ENCODE results near the gene PIK3C3.

Gene PIK3C3

GRCh38 chr18:42038936-42039335 is 83.9 kb downstream of the PIK3C3 start:
- no peak for TF ChIP-seq USF1 (IDR thresholded peaks at IDR 0.05)
- TF ChIP-seq TCF12 (IDR thresholded peaks at IDR 0.05; ENCODE audit: low read depth) = no peak
- no peak for TF ChIP-seq EGR1 (IDR thresholded peaks at IDR 0.05)
- no peak for TF ChIP-seq RAD21 (IDR thresholded peaks at IDR 0.05; ENCODE audit: low read depth)
- TF ChIP-seq CREB1 (IDR thresholded peaks at IDR 0.05; ENCODE audit: low read depth) = no peak
- TF ChIP-seq ZBTB7A (IDR thresholded peaks at IDR 0.05; ENCODE audit: low read depth) = no peak

GRCh38 chr18:42039396-42039795 is 84.4 kb downstream of the PIK3C3 start:
- TF ChIP-seq FOXM1 (IDR thresholded peaks at IDR 0.05; ENCODE audit: borderline replicate concordance, low read depth) (no peak), NFIC (IDR thresholded peaks at IDR 0.05) (no peak), USF1 (IDR thresholded peaks at IDR 0.05) (no peak), EP300 (IDR thresholded peaks at IDR 0.05; ENCODE audit: borderline replicate concordance) (no peak), CEBPB (IDR thresholded peaks at IDR 0.05) (no peak), YY1 (IDR thresholded peaks at IDR 0.05; ENCODE audit: low read depth) (no peak), RAD21 (IDR thresholded peaks at IDR 0.05; ENCODE audit: low read depth) (no peak), REST (IDR thresholded peaks at IDR 0.05; ENCODE audit: low read depth) (no peak), ZBTB7A (IDR thresholded peaks at IDR 0.05; ENCODE audit: low read depth) (no peak), TCF12 (IDR thresholded peaks at IDR 0.05; ENCODE audit: low read depth) (no peak), MAX (IDR thresholded peaks at IDR 0.05) (no peak)

- TF ChIP-seq CREB1 (IDR thresholded peaks at IDR 0.05; ENCODE audit: low read depth) = no peak
- TF ChIP-seq FOXM1 (IDR thresholded peaks at IDR 0.05; ENCODE audit: borderline replicate concordance, low read depth) = no peak
- no peak for TF ChIP-seq ZBTB7A (IDR thresholded peaks at IDR 0.05; ENCODE audit: low read depth)
- TF ChIP-seq RAD21 (IDR thresholded peaks at IDR 0.05; ENCODE audit: low read depth) = no peak
- TF ChIP-seq TAF1 (IDR thresholded peaks at IDR 0.05; ENCODE audit: low read depth) = no peak
- no peak for TF ChIP-seq MAX (IDR thresholded peaks at IDR 0.05)
- no peak for TF ChIP-seq EP300 (IDR thresholded peaks at IDR 0.05; ENCODE audit: borderline replicate concordance)
- no peak for TF ChIP-seq REST (IDR thresholded peaks at IDR 0.05; ENCODE audit: low read depth)
- no peak for TF ChIP-seq TEAD4 (IDR thresholded peaks at IDR 0.05)
- no peak for TF ChIP-seq EGR1 (IDR thresholded peaks at IDR 0.05)
- TF ChIP-seq CEBPB (IDR thresholded peaks at IDR 0.05) = no peak
- no peak for TF ChIP-seq NFIC (IDR thresholded peaks at IDR 0.05)
- TF ChIP-seq USF1 (IDR thresholded peaks at IDR 0.05) = no peak
Observed at GRCh38 chr18:42041793-42042192, 86.8 kb downstream of the PIK3C3 start.

- TF ChIP-seq TCF12 (IDR thresholded peaks at IDR 0.05; ENCODE audit: low read depth) (no peak), EGR1 (IDR thresholded peaks at IDR 0.05) (no peak), USF1 (IDR thresholded peaks at IDR 0.05) (no peak), MAX (IDR thresholded peaks at IDR 0.05) (no peak), RAD21 (IDR thresholded peaks at IDR 0.05; ENCODE audit: low read depth) (no peak), FOXM1 (IDR thresholded peaks at IDR 0.05; ENCODE audit: borderline replicate concordance, low read depth) (no peak), EP300 (IDR thresholded peaks at IDR 0.05; ENCODE audit: borderline replicate concordance) (no peak), TEAD4 (IDR thresholded peaks at IDR 0.05) (no peak)
Observed at GRCh38 chr18:42045346-42045745, 90.3 kb downstream of the PIK3C3 start.

- no peak for TF ChIP-seq RAD21 (IDR thresholded peaks at IDR 0.05; ENCODE audit: low read depth)
- no peak for TF ChIP-seq MAX (IDR thresholded peaks at IDR 0.05)
- TF ChIP-seq YY1 (IDR thresholded peaks at IDR 0.05; ENCODE audit: low read depth) = no peak
- TF ChIP-seq TCF12 (IDR thresholded peaks at IDR 0.05; ENCODE audit: low read depth) = no peak
- no peak for TF ChIP-seq TEAD4 (IDR thresholded peaks at IDR 0.05)
- no peak for TF ChIP-seq TAF1 (IDR thresholded peaks at IDR 0.05; ENCODE audit: low read depth)
- no peak for TF ChIP-seq REST (IDR thresholded peaks at IDR 0.05; ENCODE audit: low read depth)
- no peak for TF ChIP-seq EP300 (IDR thresholded peaks at IDR 0.05; ENCODE audit: borderline replicate concordance)
- no peak for TF ChIP-seq ZBTB7A (IDR thresholded peaks at IDR 0.05; ENCODE audit: low read depth)
- TF ChIP-seq USF1 (IDR thresholded peaks at IDR 0.05) = no peak
- no peak for TF ChIP-seq CEBPB (IDR thresholded peaks at IDR 0.05)
- TF ChIP-seq EGR1 (IDR thresholded peaks at IDR 0.05) = no peak
- TF ChIP-seq CREB1 (IDR thresholded peaks at IDR 0.05; ENCODE audit: low read depth) = no peak
- no peak for TF ChIP-seq FOXM1 (IDR thresholded peaks at IDR 0.05; ENCODE audit: borderline replicate concordance, low read depth)
- TF ChIP-seq NFIC (IDR thresholded peaks at IDR 0.05) = no peak
Observed at GRCh38 chr18:42047721-42048120, 92.7 kb downstream of the PIK3C3 start.
